Ammon's horn (tissue), 1 donor: Measurements from ENCODE around the gene DNAH17.

Source experiments
- DNase-seq: peaks from one replicate; pipeline ENCODE4 v3.0.0-alpha.2; 2016; ENCODE audit warnings: low spot score

Gene DNAH17

DNA sequence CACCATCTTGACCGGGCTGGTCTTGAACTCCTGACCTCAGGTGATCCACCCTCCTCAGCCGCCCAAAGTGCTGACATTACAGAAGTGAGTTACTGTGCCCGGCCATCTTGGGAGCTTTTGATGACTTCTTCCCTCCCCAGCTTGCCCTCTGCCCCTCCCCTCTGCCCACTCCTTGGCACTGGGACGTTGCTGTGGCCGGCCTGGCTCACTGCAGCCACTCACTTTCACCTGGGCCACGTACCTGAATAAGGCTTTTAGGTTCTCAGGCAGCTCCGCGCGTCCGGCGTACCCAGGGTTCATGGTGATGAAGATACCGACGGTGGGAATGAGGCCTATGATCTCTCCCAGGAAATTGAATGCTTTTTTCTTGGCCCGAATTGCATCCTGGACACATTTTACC, 81.6 kb downstream of the DNAH17 start:
- no peak for DNase-seq

GRCh38 chr17:78494696-78495330, 82.4 kb downstream of the DNAH17 start:
- no peak for DNase-seq

- no peak for DNase-seq
These were observed 83.1 kb downstream of the DNAH17 start for GRCh38 chr17:78493853-78494695.

- no peak for DNase-seq
These were observed 83.7 kb downstream of the DNAH17 start for GRCh38 chr17:78493450-78493849.

DNA sequence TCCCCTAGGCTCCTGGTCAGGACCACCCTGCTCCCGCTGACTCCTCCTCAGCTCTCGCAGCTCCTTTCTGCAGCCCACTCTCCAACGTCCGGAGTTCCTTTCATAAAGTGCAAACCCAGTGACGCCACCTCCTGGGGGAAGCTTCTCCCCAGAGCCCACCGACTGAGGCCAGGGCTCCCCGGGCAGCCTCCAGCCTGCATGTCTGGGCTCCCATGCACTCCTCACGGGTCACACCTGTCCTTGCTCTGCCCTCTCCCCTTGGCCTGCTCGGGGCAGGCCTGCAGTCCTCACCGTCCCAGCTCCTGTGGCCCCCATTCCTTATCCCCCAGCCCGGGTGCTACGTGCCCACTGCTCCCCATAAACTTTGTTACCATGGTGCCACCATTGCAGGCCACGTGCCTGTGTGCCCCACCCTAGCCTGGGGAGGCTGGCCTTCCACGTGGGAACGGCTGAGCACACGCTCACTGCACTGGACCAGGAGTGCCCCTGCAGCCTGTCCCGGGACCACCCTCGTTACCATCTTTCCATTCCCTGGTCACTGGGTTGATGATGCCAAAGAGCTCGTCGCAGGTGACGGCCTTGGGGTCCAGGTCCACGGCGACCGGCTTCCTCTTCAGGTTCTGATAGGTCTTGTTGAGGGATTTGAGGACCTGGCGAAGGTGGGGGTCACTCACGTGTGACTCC, 84.9 kb downstream of the DNAH17 start:
- no peak for DNase-seq

- DNase-seq: no peak
These were observed 85.7 kb downstream of the DNAH17 start for GRCh38 chr17:78491236-78492115.

GRCh38 chr17:78490673-78491072, 86.5 kb downstream of the DNAH17 start:
- DNase-seq: no peak

DNA sequence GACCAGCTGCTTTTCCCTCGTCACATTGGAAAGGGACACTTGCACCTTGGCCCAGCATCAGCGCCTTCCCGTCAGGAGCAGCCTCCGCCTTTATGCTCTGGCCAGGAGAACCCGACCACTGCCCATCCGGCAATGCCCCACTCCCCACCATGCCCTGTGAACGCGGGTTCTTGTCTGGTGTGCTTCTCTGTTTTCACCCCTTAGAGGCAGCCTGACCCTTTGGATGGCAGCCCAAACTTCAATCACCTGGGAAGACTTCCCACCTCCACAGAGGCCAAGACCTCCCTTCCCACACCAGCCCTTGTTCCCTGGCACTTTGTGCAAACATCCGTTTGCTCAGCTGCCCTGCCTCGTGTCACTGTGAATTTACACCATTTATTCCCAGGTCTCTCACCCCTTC, 87.0 kb downstream of the DNAH17 start:
- no peak for DNase-seq

DNA sequence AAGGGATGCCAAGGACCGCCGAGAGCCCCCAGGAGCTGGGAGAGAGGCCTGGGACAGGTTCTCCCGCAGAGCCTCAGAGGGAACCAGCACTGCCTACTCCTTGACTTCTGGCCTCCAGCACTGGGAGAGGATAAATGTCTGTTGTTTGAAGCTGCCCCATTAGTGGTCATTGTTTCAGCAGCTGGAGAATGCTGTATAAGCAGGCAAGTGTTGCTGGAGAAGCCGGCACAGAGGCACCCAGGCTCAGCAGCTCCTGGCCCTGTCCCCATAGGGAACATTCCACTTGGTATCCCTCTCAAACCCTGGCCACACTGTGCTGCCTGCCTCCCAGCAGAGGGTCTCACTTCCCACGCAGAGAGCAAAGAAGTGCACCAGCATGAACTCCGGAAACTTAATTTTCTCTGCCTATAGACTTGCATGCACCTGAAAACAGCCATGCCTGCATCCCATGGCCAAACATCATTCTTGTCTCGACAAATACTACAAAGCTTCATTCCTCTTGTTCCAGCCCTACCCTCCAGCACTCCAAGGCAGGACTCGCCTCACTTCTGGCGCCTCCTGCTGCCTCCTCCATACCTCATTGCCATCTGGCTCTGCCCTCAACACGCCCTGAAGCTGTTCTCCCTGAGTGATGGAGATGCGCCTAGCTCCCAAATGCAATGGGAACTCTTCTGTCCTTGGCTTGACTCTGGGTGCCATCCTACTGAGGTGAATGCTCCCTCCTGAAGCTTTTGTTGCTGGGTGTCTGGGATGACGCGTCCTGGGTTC, 88.1 kb downstream of the DNAH17 start:
- peak; percentile 68 for DNase-seq

GRCh38 chr17:78488156-78488555, 89.0 kb downstream of the DNAH17 start:
- DNase-seq: no peak

- no peak for DNase-seq
These were observed 90.1 kb downstream of the DNAH17 start for GRCh38 chr17:78486946-78487680.

- no peak for DNase-seq
These were observed 90.9 kb downstream of the DNAH17 start for GRCh38 chr17:78486228-78486802.

- DNase-seq: no peak
These were observed 91.7 kb downstream of the DNAH17 start for GRCh38 chr17:78485290-78486168.

- DNase-seq: peak; percentile 51
These were observed 92.6 kb downstream of the DNAH17 start for GRCh38 chr17:78484271-78485246.

DNA sequence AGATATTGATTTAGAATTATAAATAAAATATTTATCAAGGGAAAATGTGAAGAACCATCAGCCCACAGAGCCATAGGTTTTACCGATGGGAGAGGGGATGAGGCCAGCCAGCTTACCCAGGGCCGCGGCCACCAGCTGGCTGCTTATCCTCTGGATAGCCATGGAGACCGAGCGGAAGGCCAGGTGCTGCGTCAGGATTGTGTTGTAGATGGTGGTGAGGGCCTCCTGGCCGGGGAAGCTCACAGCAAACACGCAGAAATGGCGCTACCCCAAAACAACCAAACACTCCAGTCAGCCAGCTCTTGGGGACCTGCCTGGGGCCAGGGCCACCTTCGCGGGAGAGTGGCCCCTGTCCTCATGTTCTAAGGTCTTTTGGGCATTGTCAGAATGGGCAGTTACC, 97.8 kb downstream of the DNAH17 start:
- DNase-seq: no peak

GRCh38 chr17:78478757-78479297, 98.4 kb downstream of the DNAH17 start:
- no peak for DNase-seq

DNA sequence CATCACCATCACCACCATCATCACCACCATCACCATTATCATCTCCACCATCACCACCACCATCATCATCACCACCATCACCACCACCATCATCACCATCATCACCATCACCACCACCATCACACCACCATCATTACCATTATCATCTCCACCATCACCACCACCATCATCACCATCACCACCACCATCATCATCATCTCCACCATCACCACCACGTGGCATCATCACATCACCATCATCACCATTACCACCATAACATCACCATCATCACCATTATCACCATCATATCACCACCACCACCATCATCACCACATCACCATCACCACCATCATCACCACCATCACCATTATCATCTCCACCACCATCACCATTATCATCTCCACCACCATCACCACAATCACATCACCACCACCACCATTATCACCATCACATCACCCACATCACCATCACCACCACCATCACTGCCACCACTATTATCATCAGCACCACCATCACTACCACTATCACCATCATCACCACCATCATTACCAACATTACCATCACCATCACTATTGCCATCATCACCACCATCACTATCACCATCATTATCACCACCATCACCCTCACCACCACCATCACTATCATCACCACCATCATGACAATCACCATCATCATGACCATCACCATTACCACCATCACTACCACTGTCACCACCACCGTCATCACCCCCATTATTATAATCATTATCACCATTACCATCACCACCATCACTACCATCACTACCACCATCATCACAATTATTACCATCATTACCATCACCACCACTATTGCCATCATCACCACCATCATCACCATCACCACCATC, 99.1 kb downstream of the DNAH17 start:
- DNase-seq: no peak
